SIG-M5 treated with dmso at 0.1 percent for 504 hours (cell line): Measurements from ENCODE around the gene HPX.
A peak's percentile ranks its signal among the peaks of the same experiment; 100 is the strongest.

Experiments used
- DNase-seq: peaks from one replicate; lab custom pipeline; 2025; ENCODE audit not compliant: unreplicated experiment; lab: John Stamatoyannopoulos, UW

HPX gene

DNA sequence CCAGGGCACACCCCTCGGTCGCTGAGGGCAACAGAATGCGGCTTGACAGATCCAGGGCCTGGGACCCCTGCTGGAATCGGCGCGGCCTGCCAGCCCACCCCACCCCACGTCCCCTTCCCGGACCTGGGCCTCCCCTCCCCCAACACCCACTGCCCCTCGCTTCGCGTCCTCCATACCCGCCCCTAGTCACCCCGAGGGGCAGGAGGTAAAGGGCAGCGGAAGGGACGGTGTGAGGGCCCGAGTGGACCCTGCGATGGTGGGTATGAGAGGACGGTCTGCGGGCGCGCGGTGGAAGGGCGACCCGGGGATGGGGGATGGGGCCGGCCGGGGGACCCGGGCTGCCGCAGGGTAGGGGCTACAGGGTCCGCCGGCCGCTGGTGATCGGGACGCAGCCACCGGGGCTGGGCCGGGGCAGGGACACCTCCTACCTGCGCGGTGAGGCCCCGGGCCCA, 22.2 kb downstream of the HPX start:
- no peak for DNase-seq

DNA sequence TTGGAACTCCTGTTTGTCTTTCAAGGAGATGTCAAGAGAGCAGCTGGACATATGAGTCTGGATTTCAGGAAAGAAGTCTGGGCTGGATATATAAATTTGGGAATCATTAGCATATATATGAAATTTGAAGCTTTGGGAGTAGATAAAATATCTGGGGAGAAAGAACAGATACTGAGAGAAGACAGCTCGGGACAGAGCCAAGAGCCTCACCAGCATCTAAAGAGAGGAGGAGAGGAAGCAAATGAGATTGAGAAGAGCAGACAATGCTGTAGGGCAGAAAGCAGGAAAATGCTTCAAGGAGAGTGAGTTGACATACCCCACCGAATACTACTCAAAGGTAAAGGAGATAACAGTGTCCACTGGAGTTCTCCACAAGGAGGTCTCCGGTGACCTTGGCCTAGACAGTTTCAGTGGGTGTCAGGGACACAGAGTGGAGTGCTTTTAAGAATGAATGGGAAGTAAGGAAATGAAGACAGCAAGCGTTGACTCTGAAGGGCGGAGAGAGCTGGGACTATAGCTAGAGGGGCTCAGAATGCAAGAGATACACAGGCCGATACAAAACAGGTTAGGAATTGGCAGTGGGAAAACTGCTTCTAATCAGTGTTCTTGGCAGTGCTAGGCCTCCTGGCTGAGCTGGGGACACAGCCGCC, 22.8 kb downstream of the HPX start:
- no peak for DNase-seq

DNA sequence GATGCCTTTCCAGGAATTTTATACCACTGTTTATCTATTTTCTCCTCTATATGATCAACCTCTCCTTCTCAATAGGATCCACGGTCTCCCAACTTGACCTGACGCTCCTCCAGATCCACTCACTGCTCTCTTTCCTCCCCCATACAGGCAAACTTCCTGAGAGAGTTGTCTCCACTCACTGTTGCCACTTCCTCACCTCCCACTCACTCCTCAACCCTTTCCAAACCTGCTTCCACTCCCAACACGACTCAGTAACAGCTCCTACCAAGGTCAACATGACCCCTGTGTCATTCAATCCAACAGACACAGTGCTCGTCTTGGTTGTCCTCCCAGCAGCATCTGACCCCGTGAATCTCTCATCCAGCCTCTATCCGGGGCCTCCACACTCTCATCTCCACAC, 25.0 kb downstream of the HPX start:
- no peak for DNase-seq

DNA sequence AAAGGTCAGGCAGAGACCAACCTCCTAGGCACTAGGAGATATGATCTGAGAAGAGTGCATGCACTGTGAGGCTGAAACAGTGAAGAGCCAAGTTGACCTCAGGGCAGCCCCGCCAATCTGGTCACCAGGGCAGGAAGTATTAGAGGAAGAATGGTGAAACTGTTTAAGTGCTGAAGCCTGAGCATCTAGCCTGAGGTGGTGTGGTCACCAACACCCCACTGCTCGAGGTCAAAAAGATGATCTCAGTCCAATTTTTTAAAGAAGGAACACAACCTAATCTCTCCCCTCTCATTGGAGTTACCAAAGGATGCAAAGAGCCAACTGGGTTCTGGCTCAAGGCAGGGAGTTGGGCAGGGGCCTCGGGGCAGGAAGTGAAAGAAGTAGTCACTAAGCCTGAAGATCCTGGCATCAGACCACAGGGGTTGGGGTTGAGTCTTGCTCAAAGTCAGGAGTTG, 25.9 kb downstream of the HPX start:
- DNase-seq: peak; percentile 87

DNA sequence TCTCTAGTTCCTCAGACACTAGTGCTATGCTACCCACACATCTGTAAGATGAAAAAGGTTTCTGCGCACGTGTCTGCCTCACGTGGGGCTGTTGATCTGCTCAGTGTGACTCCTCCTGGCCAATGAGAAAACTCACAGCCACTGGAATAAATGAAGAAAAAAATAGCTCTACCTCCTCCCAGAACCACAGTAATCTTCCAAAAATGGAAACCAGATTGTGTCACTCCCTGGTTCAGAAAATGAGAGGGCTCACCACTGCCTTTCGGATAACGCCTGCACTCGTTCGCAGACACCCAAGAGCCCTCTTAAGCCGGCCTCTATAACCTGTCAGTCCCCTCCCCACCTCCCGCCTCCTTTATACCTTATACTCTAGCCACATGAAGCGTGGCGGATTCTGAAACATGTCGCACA, 27.0 kb downstream of the HPX start:
- peak; percentile 80 for DNase-seq

DNA sequence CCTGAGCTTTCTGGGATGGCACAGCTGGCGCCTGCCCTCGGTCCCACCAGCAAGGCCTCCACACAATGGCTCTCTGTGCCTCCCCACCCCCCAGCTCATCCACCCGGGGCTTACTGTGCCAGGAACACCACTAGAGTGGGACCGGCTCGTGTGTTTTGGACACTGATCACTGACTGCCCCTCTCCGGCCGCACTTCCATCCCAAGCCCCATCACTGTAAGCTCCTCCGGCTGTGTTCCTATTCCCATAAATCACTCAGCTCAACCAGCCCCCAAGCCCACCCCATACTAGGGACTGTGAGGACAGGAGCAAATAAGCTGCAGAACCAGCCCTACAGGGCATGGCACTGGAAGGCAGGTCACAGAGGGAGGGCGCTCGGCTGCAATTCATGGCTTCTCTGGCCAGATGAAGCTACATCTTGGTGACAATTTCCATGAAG, 29.2 kb downstream of the HPX start:
- DNase-seq: no peak

DNA sequence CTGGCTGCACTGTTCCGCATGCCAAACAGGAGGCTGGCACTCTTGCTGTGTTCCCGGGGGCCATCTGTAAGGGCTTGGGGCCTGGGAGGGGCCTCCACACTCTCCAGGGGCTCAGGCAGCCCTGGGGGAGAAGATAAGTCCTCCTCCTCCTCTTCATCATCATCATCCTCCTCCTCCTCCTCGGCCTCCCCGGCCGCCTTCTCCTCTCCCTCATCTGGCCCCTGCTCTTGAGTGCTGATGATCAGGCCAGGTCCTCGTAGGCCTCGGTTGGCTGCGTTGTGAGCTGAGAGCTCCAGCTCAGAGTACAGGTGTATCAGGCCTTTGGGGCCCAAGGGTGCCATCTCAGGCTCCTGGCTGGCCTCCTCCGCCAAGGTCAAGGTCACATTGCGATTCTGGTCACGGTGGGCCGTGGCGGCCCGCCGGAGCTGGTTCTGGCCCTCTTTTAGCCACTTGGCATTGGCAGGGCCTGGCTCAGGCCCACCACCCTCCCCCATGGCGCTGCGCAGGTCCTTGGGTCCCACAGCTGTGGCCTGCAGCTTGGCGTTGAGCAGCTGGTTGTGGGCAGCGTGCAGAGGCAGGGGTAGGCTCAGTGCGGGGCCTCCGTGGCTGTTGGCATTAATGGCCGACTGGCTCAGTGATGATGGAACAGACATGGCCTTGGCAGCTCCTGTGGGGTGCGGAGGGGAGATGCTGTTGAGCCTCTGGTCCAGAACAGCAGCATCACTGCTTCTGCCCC, 29.9 kb downstream of the HPX start:
- DNase-seq: no peak

DNA sequence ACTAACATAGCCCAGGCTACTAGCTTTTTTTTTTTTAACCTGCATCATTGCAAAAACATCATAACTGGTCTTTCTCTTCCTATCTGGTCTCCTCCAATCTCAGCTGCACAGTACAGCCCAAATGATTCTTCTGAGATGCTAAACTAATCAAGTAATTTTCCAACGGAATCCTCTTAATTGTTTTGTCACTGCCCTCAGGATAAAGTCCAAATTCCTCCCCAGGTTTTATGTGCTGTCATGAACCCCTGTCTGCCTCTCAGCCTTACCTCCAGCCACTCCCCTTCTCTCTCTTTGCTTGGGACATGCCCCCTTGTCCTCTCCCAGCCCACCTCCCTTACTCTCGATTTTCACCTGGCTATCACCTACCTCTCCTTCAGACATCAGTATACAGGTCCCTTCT, 34.4 kb downstream of the HPX start:
- DNase-seq: no peak

DNA sequence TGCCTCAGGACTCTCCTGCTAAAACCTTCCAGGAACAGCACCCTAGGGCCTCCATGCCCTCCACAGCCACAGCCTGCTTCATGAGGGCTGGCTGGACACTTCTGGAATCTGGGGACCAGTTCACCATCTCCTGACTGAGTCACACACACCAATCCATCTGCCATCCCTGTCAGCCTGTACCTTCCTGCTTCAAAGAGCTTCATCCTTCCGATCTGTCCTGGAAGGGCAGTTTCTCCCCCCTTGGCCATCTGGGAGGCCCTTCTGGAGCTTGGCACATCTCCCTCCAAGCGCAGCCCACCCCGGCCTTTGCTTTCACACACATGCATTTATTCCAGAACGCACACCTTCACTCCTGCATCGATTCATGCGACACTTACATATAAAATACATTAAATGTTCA, 34.9 kb downstream of the HPX start:
- no peak for DNase-seq

DNA sequence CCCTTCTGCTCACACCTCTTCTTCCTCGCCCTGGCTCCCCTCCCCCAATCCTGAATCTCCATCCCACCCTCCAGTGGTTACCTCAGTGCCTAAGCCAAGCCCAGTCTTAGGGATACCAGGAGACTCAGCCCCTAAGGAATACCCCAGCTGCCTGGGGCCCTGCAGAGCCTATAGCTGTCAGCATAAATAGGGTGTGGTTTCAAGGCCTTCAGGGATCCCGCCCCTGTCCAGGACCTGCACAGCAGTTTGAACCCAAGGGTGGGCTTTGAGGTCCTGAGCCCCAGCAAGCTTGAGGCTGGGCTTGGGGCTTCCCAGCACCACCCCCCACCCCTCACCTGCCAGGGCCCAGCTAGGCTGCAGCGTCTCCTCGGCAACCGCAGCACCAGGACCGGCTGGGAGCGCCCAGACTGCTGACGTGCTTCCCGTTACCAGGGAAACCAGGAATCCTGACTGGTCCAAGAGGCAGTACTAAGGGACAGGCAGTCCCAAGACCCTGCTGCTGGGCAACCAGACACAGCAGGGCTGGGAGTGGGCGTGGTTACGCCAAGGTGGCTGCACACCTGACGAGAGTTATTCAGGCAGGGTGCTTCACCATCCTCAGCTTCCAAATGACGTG, 35.6 kb downstream of the HPX start:
- DNase-seq: no peak

DNA sequence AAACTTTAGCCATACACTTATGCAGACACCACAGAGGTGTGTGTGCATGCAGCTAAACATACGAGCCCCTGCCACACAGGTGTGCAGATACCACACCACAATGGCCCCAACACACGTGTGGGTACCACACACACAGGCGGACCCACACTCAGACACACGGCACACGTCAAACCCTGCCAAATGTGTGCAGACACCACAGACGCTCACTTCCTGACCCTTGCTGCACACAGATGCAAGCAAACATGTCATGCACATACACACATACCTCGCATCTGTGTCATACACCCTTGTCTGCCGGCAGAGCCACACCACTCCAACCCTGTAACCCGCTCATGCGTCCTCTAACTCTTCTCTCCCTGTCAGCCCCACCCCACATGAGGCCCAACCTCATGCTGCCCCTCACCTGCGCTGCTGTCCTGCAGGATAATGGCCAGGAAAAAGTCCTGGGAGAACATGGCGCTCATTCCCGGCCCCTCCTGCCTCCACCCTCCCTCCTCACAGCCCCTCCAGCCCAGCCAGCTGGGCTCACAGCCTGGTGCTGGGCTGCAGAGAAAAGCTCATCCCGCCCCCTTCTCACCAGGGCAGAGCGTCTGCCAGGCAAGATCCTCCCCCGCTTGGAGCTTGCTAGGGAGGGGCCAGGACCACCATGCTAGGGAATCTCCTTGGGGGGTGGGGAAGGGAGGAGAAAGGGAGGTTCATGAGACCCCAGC, 36.3 kb downstream of the HPX start:
- DNase-seq: no peak

DNA sequence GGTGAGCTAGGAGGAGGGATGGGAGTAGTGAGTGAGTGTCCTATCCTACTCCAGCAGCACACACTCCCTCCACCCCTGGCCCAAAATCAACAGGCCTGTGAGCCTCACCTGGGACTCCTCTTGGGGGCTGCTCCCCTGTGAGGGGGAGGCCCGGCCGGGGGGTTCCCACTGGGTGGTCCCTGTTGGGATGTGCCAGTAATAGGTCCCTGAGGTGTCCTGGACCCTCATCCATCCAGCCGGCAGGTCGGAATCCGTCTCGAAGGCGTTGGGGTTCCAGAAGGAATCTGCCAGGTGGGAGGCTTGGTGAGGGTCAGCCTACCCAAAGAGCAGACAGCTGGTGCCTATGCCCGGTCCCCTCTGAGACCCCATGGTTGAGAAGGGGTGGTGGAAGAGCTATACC, 37.2 kb downstream of the HPX start:
- DNase-seq: no peak

DNA sequence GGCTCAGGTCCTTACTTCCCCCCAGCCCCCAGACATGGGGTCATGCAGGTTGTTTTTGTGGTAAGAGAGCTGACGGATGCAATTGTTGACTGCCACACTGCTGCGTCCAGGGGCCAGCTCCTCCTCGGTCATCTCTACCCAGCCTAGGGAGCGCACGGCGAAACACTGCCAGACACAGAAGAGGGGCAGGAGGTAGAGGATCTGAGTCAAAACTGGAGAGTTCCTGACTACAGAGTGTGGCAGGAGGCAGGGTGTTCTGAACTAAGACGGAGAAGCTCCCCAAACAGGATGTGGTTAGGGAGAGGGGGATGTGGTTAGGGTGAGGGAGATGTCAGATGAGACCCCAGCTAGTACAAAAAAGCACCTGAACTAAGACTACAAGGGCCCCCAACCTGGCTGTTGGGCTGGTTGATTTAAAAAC, 38.2 kb downstream of the HPX start:
- peak; percentile 50 for DNase-seq

DNA sequence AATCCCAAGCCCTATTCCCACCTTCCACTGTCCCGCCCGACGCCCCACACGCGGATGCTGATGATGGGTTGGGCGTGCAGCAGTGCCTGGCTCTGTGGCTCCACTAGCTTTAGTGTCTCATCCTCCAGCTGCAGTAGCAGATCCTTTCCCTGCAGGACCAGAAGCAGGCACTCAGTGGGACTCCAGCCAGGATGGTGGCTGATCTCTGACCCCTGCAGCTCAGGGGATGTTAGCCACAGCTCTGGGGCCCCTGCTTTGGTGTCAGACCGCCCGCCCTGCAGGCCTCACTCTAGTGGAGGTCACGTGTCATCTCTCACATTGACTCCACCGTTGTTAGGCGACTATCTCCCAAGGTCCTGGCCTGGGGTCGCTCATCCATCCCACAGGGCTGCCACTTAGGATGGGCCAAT, 38.7 kb downstream of the HPX start:
- no peak for DNase-seq

DNA sequence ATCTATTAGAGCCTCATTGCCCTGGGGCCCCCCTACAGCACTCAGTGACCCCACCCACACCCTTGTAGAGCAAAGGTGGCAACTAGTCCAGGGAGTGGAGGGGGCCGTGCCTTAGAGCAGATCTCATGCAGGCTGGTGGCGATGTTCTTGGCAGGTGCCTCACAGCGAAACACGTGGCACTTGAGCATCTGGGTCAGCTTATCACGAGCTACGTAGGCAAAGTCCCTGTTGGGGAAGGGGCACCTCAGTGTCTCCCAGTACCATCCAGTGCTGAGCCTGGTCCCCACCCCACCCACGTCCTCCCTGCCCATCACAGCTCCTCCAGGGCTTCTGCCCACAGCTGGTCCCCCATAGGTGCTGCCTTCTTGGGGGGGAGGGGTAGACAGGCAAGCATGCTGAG, 39.3 kb downstream of the HPX start:
- no peak for DNase-seq

DNA sequence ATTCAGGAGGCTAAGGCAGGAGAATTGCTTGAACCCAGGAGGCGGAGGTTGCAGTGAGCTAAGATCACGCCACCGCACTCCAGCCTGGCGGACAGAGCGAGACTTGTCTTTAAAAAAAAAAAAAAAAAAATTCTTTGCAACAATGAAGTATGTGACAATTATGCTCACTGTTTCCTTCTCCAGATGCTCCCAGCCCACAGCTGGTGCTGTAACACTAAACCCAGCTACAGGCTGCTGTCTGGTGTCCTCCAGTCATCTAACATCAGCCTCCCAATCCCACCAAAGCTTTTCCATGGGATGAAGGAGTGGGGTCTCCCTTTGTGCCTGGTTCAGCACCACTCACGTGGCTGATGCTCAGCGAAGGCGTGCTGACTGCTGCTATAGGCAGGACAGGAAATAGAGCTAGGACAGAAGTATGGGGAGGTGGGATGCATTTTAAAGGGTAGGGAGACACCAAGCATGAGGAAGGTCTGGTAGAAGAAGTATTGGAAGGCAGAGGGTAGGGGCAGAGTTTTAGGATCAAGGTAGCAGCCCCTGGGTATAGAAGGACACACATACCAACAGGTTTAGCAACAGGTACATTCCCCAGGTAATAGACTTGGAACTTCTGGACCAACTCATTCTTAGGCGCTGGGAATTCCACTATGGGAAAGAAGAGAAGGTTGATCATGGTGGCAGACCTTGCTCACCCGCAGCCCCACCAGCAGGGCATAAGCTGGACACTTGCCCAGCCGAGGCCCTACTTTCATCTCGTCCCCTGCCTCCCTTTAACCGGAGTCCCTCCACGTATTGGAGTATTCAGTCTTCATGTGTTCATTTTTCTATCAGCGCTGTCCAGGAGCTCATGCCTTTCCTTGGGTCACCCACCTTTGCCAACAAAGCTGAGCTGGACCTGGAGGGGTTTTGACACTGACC, 40.1 kb downstream of the HPX start:
- DNase-seq: no peak

DNA sequence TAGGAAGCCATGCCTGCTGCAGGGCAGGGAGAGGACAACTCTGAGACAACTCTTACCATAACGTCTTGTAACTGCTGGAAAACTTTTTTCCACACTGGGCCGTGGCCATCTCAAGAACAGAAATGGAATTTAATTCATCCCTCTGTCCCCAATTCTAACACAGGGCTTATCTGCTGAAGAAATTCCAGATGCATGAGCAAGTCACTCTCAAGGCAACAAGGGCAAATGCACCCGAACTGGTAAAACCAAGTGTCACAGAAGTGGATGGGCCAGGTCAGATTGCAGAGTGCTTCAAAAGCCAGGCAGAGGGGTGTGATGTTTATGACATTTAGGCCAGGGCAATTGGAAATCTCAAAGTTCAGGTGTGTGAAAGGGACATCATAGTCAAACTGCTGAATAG, 43.2 kb downstream of the HPX start:
- DNase-seq: no peak

DNA sequence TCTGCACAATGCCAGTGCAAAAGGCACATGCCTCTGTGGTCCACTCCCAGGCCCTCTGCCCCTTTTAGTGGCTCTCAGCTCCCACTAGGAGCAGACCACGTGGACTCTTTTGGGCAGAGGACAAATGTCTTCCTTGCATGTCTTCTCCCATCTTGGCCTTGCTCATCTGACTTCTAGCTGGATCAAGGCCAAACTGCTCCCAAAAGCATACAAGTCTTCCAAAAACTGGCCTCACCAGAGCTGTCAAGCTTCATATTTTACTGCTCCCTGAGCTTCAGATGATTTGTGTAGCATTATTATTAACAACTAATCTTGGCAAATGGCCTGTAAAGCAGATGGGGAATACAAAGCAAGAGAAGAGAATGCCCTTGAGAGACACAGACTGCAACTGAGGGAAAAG, 43.6 kb downstream of the HPX start:
- no peak for DNase-seq

DNA sequence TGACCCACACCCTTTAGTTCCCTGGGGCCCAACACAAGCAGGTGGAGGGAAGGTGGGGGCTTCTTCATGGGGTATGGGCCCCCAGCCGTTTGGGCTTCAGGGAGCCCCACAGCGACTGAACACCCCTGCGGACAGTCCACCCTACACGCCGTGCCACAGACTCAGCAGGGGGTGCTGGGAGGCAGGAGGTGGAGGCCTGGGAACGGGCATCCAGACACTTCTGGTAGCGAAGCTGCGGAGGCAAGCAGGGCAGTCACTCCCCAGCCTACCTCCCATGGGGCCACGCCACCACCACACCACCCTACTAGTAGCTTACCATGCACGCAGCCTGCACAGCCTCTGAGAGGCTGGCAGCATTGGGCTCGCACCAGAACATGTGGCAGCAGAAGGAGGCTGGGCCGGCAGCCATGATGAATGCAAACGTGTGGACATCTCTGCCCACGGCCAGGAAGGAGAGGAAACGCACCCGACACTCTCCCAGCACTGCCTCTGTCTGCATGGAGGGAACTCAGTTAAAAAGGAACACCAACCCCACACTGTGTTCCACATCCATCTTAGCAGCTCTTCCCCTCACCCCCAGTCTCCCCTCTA, 45.2 kb downstream of the HPX start:
- no peak for DNase-seq

DNA sequence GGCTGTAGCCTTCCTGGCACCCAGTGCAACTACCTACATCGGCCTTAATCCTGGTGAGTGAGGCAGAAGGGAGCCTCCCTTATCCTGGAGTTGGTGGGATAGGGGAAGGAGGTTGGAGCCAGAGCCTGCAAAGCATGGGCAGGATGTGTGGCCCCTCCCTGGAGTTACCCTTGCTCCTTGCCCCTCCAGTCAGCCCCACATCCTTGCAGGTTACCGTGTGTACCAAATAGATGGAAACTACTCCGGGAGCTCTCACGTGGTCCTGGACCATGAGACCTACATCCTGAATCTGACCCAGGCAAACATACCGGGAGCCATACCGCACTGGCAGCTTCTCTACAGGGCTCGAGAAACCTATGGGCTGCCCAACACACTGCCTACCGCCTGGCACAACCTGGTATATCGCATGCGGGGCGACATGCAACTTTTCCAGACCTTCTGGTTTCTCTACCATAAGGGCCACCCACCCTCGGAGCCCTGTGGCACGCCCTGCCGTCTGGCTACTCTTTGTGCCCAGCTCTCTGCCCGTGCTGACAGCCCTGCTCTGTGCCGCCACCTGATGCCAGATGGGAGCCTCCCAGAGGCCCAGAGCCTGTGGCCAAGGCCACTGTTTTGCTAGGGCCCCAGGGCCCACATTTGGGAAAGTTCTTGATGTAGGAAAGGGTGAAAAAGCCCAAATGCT, 46.7 kb downstream of the HPX start:
- DNase-seq: no peak
